IMR-90 (cell line): ENCODE measurements around the gene MYO10. TPM values are rescaled to one million over a fixed set of nuclear protein-coding genes. Genes with fewer than 3 reads are reported as not detected.

ENCODE experiments used
- ATAC-seq: fragments of 200-7000 bp; cut with Tn5 transposase; 2 replicates; pipeline ENCODE4 v1.9.1; 2020; ENCODE audit warnings: low read depth, mild to moderate bottlenecking, moderate library complexity
- BruUV-seq: library from RNA; stranded (reverse); fragments of 400-500 nt; replicated peaks from 2 replicates; lab custom pipeline; 2021; lab: Mats Ljungman, UMichigan
- CTCF ChIA-PET: fragments of 300-600 bp; formaldehyde crosslinking; extraction: SDS; loops from one replicate; lab custom pipeline; 2021; ENCODE audit warnings: antibody characterized with exemption; lab: Yijun Ruan, JAX
- POLR2A ChIA-PET: fragments of 300-600 bp; sonication (Branson Sonifier 250); formaldehyde crosslinking; loops from one replicate; lab custom pipeline; 2022; ENCODE audit warnings: antibody characterized with exemption; ENCODE audit not compliant: unreplicated experiment; lab: Charles Lee
- DNase-seq: peaks from one replicate; pipeline ENCODE4 v3.0.0; 2013
- H2AFZ ChIP-seq: replicated peaks from 2 replicates; pipeline ENCODE3; 2013; ENCODE audit warnings: low read length, mild to moderate bottlenecking; ENCODE audit not compliant: poor library complexity
- H2AK5ac ChIP-seq: 2 replicates; pipeline ENCODE4 v1.6.1; 2013; ENCODE audit warnings: low read depth, low read length, inconsistent platforms
- H2AK9ac ChIP-seq: replicated peaks from 2 replicates; pipeline ENCODE3; 2013; ENCODE audit warnings: mild to moderate bottlenecking, low read depth, low read length, moderate library complexity; ENCODE audit not compliant: poor library complexity
- H2BK120ac ChIP-seq: 2 replicates; pipeline ENCODE4 v1.6.1; 2013; ENCODE audit warnings: low read depth, low read length, inconsistent platforms
- H2BK15ac ChIP-seq: 3 replicates; pipeline ENCODE4 v1.6.1; 2013; ENCODE audit warnings: low read depth, low read length, inconsistent platforms
- H2BK20ac ChIP-seq: 2 replicates; pipeline ENCODE4 v1.6.1; 2013; ENCODE audit warnings: low read depth, mild to moderate bottlenecking, inconsistent platforms, low read length, moderate library complexity
- H2BK5ac ChIP-seq: 2 replicates; pipeline ENCODE4 v1.6.1; 2013; ENCODE audit warnings: mild to moderate bottlenecking, low read depth, low read length, inconsistent platforms; ENCODE audit not compliant: poor library complexity, severe bottlenecking
- H3K14ac ChIP-seq: replicated peaks from 2 replicates; pipeline ENCODE4 v1.6.1; 2013; ENCODE audit warnings: low read depth, low read length, inconsistent platforms
- H3K18ac ChIP-seq: 2 replicates; pipeline ENCODE4 v1.6.1; 2013; ENCODE audit warnings: low read depth, low read length, control low read depth
- H3K23ac ChIP-seq: 2 replicates; pipeline ENCODE4 v1.6.1; 2013; ENCODE audit warnings: low read depth, low read length, inconsistent platforms
- H3K27ac ChIP-seq: 2 replicates; pipeline ENCODE4 v1.5.1; 2013; ENCODE audit warnings: mild to moderate bottlenecking, control low read depth, low read length; ENCODE audit not compliant: insufficient read depth
- H3K27me3 ChIP-seq: 2 replicates; pipeline ENCODE4 v1.6.1; 2013; ENCODE audit warnings: low read length; ENCODE audit not compliant: control insufficient read depth, insufficient read depth
- H3K36me3 ChIP-seq: 2 replicates; pipeline ENCODE4 v1.6.1; 2013; ENCODE audit warnings: low read length, mixed read lengths; ENCODE audit not compliant: control insufficient read depth, insufficient read depth
- H3K4ac ChIP-seq: 2 replicates; pipeline ENCODE4 v1.6.1; 2013; ENCODE audit warnings: low read depth, low read length, inconsistent platforms
- H3K4me1 ChIP-seq: 2 replicates; pipeline ENCODE4 v1.6.1; 2013; ENCODE audit warnings: low read length, mixed read lengths; ENCODE audit not compliant: control insufficient read depth, insufficient read depth
- H3K4me2 ChIP-seq: 2 replicates; pipeline ENCODE4 v1.6.1; 2013; ENCODE audit warnings: low read depth, mild to moderate bottlenecking, control low read depth, low read length, moderate library complexity
- H3K4me3 ChIP-seq: 2 replicates; pipeline ENCODE4 v1.5.1; 2013; ENCODE audit warnings: low read depth, mild to moderate bottlenecking, control low read depth, low read length, moderate library complexity; ENCODE audit not compliant: insufficient read depth
- H3K56ac ChIP-seq: 2 replicates; pipeline ENCODE4 v1.6.1; 2013; ENCODE audit warnings: low read length, inconsistent platforms; ENCODE audit not compliant: insufficient read depth; ENCODE audit errors: extremely low read depth
- H3K79me1 ChIP-seq, 2 experiments: 2 replicates each; pipeline ENCODE4 v1.6.1; 2013; ENCODE audit warnings: low read length in 2 of 2, inconsistent platforms in 1 of 2, low read depth in 1 of 2
- H3K9ac ChIP-seq: 2 replicates; pipeline ENCODE4 v1.6.1; 2013; ENCODE audit warnings: low read depth, low read length, control low read depth
- H3K9me1 ChIP-seq: 2 replicates; pipeline ENCODE4 v1.6.1; 2013; ENCODE audit warnings: low read length, inconsistent platforms; ENCODE audit not compliant: insufficient read depth
- H3K9me3 ChIP-seq: 2 replicates; pipeline ENCODE4 v1.6.1; 2013; ENCODE audit warnings: low read length; ENCODE audit not compliant: control insufficient read depth, insufficient read depth
- H4K20me1 ChIP-seq: 2 replicates; pipeline ENCODE4 v1.6.1; 2013; ENCODE audit warnings: low read length, inconsistent platforms; ENCODE audit not compliant: insufficient read depth
- H4K5ac ChIP-seq: 2 replicates; pipeline ENCODE4 v1.6.1; 2013; ENCODE audit warnings: mild to moderate bottlenecking, low read depth, low read length, control low read depth
- H4K8ac ChIP-seq, 2 experiments: 2 replicates each; pipeline ENCODE4 v1.6.1; 2013; ENCODE audit warnings: low read depth in 2 of 2, low read length in 2 of 2, control low read depth in 1 of 2, inconsistent platforms in 1 of 2
- H4K91ac ChIP-seq: 2 replicates; pipeline ENCODE4 v1.6.1; 2013; ENCODE audit warnings: low read depth, low read length, inconsistent platforms; ENCODE audit not compliant: insufficient read depth
- CEBPB ChIP-seq: IDR thresholded peaks from 2 replicates; pipeline ENCODE4 v1.6.1; 2012; ENCODE audit warnings: low read depth, low read length, improper control_type of control experiment
- CHD1 ChIP-seq: IDR thresholded peaks from 2 replicates; pipeline ENCODE4 v1.6.1; 2012; ENCODE audit warnings: low read depth, low read length, improper control_type of control experiment
- CTCF ChIP-seq: conservative IDR thresholded peaks from 2 replicates; pipeline ENCODE4 v1.5.1; 2012; ENCODE audit warnings: mild to moderate bottlenecking, low read depth, low read length, improper control_type of control experiment
- FOS ChIP-seq: fragments of 150-350 bp; IDR thresholded peaks from 2 replicates; pipeline ENCODE4 v1.6.1; 2016; ENCODE audit warnings: low read depth, low read length
- MAZ ChIP-seq: IDR thresholded peaks from 2 replicates; pipeline ENCODE4 v1.6.1; 2012; ENCODE audit warnings: low read depth, mild to moderate bottlenecking, low read length, improper control_type of control experiment, moderate library complexity, borderline replicate concordance
- RFX5 ChIP-seq: IDR thresholded peaks from 2 replicates; pipeline ENCODE4 v1.8.0; 2012; ENCODE audit warnings: low read depth, mild to moderate bottlenecking, low read length, moderate library complexity
- SMC3 ChIP-seq: fragments of 150-350 bp; IDR thresholded peaks from 2 replicates; pipeline ENCODE4 v1.6.1; 2016; ENCODE audit warnings: low read depth, mild to moderate bottlenecking, antibody characterized with exemption, low read length, moderate library complexity
- USF2 ChIP-seq: fragments of 150-350 bp; IDR thresholded peaks from 2 replicates; pipeline ENCODE4 v1.6.1; 2017; ENCODE audit warnings: mild to moderate bottlenecking, antibody characterized with exemption, low read length, low read depth
- WGBS, 2 experiments: methylation state at CpG; one replicate each; pipeline versions ENCODE4 v1.1.5 to v1.1.7; 2013; ENCODE audit warnings: missing lambda C conversion rate in 2 of 2; ENCODE audit not compliant: insufficient read length in 1 of 2; ENCODE audit errors: extremely low coverage in 2 of 2; 5-methylcytosine and 5-hydroxymethylcytosine counted together
- dilution Hi-C: fragments of 300-500 bp; cut with HindIII; formaldehyde crosslinking; loops from one replicate; pipeline ENCODE4 v1.14.3; 2018; ENCODE audit warnings: low sequenced_read_pairs; ENCODE audit not compliant: unreplicated experiment
- in situ Hi-C: fragments of 300-500 bp; cut with MboI; formaldehyde crosslinking; loops from 3 replicates; pipeline ENCODE4 v1.14.3; 2019; ENCODE audit warnings: low sequenced_read_pairs, inconsistent platforms, mixed read lengths
- intact Hi-C: fragments of 100-400 bp; cut with micrococcal nuclease; formaldehyde crosslinking; loops from 2 replicates; pipeline ENCODE4 v1.10.0; 2022
- polyA plus RNA-seq, 3 experiments: library from polyadenylated mRNA; depleted of rRNA; stranded (reverse); fragments of >200 nt; gene quantifications; 2 replicates each; pipeline ENCODE4 v1.2.3, GENCODE V29; 2012; ENCODE audit warnings: low replicate concordance in 1 of 3
- total RNA-seq: library from RNA; depleted of rRNA; stranded (reverse); fragments of >200 nt; gene quantifications from 2 replicates; pipeline ENCODE4 v1.2.3, GENCODE V29; 2012

Gene MYO10
- total and polyA plus RNA-seq, 2 of the 4 experiments (the other 2 are of a cell fraction) = 39.9 to 115 TPM

- Histone ChIP-seq H3K9me3 (no peaks in the 10 kb centered on the region), H3K27ac (no peak overlapping the region), H3K79me1 (peaks cover 26 to 77% of the 10 kb centered on the region in 2 experiments), H4K5ac (no peak overlapping the region), H3K14ac (no peak overlapping the region), H2AK9ac (no peak overlapping the region), H4K20me1 (peaks cover 25% of the 10 kb centered on the region), H3K23ac (no peak overlapping the region), H3K4me1 (peaks cover 5% of the 10 kb centered on the region), H3K9me1 (peaks cover 18% of the 10 kb centered on the region), H3K27me3 (no peaks in the 10 kb centered on the region), H2AK5ac (no peak overlapping the region), H4K91ac (no peak overlapping the region), H2BK20ac (no peak overlapping the region), H3K9ac (no peak overlapping the region), H3K56ac (no peak overlapping the region), H3K18ac (no peak overlapping the region), H3K4ac (no peak overlapping the region), H3K4me3 (no peak overlapping the region), H3K36me3 (peaks cover 36% of the 10 kb centered on the region), H2BK15ac (no peak overlapping the region), H3K4me2 (no peak overlapping the region), H2AFZ (no peak overlapping the region), H2BK5ac (no peak overlapping the region), H4K8ac (no peak overlapping the region), H2BK120ac (no peak overlapping the region)
- TF ChIP-seq RFX5 = no peak
- TF ChIP-seq USF2 = no peak
- no peak for TF ChIP-seq SMC3
- no peak for TF ChIP-seq CHD1
- no peak for TF ChIP-seq FOS
- no peak for TF ChIP-seq CTCF
- no peak for TF ChIP-seq CEBPB
- TF ChIP-seq MAZ = no peak
- ChIA-PET POLR2A (no interaction called here), CTCF (no interaction called here)
- dilution Hi-C loops = no loop called here
- 72% methylated on average over 5 of the region's 11 CpGs; no CpG with 5 or more reads in 1 of the 2 experiments for WGBS, 2 experiments
- in situ Hi-C loops = no loop called here
- DNase-seq (no peak), ATAC-seq (no peak)
- BruUV-seq = no TSS peak
- intact Hi-C loops = no loop called here
Observed at GRCh38 chr5:16727755-16728325, 208.2 kb downstream of the MYO10 start.
